Glutamatergic neuron (in vitro differentiated cells): ENCODE measurements around the gene HLA-DQB1. TPM values are rescaled to one million over a fixed set of nuclear protein-coding genes. Genes with fewer than 3 reads are reported as not detected.

ENCODE experiments used
- DNase-seq: peaks from one replicate; pipeline ENCODE4 v3.0.0; 2022
- H3K27ac Mint-ChIP-seq: one replicate; pipeline ENCODE4 v1.8.0; 2020; ENCODE audit warnings: mild to moderate bottlenecking, mixed read lengths, inconsistent platforms; ENCODE audit not compliant: unreplicated experiment
- H3K27me3 Mint-ChIP-seq: one replicate; pipeline ENCODE4 v1.8.0; 2020; ENCODE audit warnings: mild to moderate bottlenecking, moderate library complexity, mixed read lengths, inconsistent platforms; ENCODE audit not compliant: unreplicated experiment
- H3K36me3 Mint-ChIP-seq: one replicate; pipeline ENCODE4 v1.8.0; 2020; ENCODE audit warnings: mild to moderate bottlenecking, mixed read lengths, inconsistent platforms; ENCODE audit not compliant: unreplicated experiment
- H3K4me1 Mint-ChIP-seq: one replicate; pipeline ENCODE4 v1.8.0; 2020; ENCODE audit warnings: mild to moderate bottlenecking, low read depth, mixed read lengths, inconsistent platforms; ENCODE audit not compliant: unreplicated experiment
- H3K4me3 Mint-ChIP-seq: one replicate; pipeline ENCODE4 v1.8.0; 2020; ENCODE audit warnings: mild to moderate bottlenecking, mixed read lengths, inconsistent platforms; ENCODE audit not compliant: unreplicated experiment
- H3K9me3 Mint-ChIP-seq: one replicate; pipeline ENCODE4 v1.8.0; 2020; ENCODE audit warnings: mild to moderate bottlenecking, moderate library complexity, mixed read lengths, inconsistent platforms; ENCODE audit not compliant: unreplicated experiment
- total RNA-seq: library from RNA; stranded (reverse); fragmentation: NEBNext Ultra II Directional; extraction: Animal tissue kit (Norgen Biotek cat#: 25700); gene quantifications from one replicate; pipeline ENCODE4 v1.2.1, GENCODE V29; 2021; ENCODE audit not compliant: unreplicated experiment
- TF ChIP-seq, protein P1 (sequence below): fragments of 200-600 bp; sonication (generic); IDR thresholded peaks from one replicate; pipeline ENCODE4 v1.5.0; 2021; ENCODE audit not compliant: partially characterized antibody, unreplicated experiment

The HLA-DQB1 gene
- total RNA-seq, 1 donor from 2014 or later: not detected

DNA sequence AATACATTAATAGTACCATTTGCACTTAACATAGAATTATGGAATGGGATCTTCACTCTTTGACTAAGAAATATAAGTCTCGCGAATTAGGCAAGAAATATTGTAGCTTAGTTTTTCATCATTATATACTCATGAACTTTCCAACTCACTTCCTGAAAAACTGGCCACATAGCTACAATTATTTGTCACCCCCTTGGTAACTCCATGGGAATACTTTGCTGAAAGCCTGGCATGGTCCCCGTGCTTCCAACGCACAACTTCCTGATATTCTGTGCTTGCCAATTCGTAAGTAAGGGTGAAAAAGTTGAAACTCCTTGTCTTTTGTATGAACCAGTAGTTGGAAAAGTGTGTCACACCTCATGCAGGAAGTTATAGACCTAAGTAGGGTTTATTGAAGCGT is 53.0 kb downstream of the HLA-DQB1 start:
- Mint-ChIP-seq H3K36me3 (peaks cover 5% of the 10 kb centered on the region), H3K27ac (no peak overlapping the region), H3K9me3 (peaks cover 1% of the 10 kb centered on the region)

DNA sequence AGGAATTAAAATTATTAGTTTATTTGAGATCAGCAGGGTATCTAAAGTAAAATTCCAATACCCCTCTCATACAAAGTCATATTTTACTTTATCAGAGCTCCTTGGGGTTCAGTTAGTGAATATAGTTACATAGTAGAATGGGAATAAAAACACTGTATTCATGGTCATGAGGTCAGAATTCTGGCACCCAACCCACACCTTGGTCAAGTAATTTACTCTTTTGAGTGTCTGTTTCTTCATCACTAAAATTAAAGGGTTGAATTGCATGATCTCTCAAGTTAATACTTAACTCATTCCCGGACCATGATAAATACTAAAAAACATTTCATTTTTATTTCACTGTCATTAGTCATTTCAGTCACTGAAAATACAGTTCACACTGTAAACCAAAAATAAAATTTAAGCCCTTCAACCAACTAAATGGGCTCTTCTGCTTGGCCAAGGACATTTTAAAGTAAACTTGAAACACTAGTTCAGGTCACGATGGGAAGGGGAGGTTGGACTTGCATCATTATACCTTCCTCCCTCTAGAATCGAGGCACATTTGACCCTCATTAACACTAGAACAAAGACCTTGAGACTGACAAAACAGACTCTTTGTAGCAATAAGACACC is 55.7 kb downstream of the HLA-DQB1 start:
- Mint-ChIP-seq H3K9me3 (no peaks in the 10 kb centered on the region), H3K36me3 (no peaks in the 10 kb centered on the region), H3K4me1 (no peaks in the 10 kb centered on the region), H3K4me3 (no peak overlapping the region), H3K27ac (no peak overlapping the region), H3K27me3 (no peaks in the 10 kb centered on the region)
- TF ChIP-seq, protein P1, sequence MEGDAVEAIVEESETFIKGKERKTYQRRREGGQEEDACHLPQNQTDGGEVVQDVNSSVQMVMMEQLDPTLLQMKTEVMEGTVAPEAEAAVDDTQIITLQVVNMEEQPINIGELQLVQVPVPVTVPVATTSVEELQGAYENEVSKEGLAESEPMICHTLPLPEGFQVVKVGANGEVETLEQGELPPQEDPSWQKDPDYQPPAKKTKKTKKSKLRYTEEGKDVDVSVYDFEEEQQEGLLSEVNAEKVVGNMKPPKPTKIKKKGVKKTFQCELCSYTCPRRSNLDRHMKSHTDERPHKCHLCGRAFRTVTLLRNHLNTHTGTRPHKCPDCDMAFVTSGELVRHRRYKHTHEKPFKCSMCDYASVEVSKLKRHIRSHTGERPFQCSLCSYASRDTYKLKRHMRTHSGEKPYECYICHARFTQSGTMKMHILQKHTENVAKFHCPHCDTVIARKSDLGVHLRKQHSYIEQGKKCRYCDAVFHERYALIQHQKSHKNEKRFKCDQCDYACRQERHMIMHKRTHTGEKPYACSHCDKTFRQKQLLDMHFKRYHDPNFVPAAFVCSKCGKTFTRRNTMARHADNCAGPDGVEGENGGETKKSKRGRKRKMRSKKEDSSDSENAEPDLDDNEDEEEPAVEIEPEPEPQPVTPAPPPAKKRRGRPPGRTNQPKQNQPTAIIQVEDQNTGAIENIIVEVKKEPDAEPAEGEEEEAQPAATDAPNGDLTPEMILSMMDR: no peak
- no peak for DNase-seq

More for the DNA sequence above, 53.0 kb downstream of the HLA-DQB1 start:
- Mint-ChIP-seq H3K27me3 (no peaks in the 10 kb centered on the region), H3K4me1 (no peaks in the 10 kb centered on the region), H3K4me3 (no peak overlapping the region)
- DNase-seq: no peak
- TF ChIP-seq, protein P1: no peak

DNA sequence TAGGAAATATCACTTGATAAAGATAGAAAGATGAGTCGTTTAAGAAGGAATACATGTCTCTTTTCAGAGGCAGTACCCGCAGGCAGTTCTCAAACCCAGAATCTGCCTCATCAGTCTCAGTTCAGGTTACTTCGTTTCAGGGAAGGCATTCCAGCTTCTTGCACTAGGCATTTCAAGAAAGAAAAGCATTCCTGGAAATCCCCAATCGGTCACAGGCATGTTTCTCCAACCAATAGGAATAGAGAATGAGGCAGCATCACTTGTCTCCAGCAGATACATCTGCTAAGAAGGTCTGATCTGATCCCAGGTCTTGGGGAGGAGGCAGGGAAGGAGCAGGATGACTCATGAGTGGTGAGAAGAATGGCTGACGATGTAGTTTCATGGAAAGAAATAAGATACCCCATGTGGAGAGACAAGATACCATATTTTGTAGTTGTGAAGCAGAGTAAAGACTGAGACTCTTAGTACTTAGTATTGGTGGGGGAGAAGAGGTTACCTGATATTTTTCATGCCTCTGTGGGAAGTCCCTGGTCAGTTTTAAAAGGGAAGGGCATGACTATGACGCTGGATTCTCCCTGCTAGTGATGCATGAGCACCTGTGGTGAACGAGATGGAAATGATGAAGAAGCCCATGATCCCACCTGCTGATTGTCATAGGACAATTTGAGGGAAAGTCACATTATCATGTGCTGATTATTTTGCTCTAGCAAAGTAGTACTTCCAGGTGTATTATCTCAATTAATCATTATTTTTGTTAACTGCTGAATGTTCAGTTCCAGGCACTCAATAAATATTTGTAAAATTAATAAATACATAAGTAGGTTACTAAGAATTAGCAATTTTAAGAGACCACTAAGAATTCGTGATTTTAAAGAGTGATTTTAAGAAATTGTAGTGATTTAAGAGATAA is 56.5 kb downstream of the HLA-DQB1 start:
- TF ChIP-seq, protein P1: no peak
- DNase-seq: no peak
- no peaks in the 10 kb centered on the region for H3K4me1 Mint-ChIP-seq
- H3K4me3 Mint-ChIP-seq: no peak overlapping the region
- no peak overlapping the region for H3K27ac Mint-ChIP-seq
- H3K9me3 Mint-ChIP-seq: no peaks in the 10 kb centered on the region
- no peaks in the 10 kb centered on the region for H3K27me3 Mint-ChIP-seq
- no peaks in the 10 kb centered on the region for H3K36me3 Mint-ChIP-seq

Other genes starting within 250 kb of the HLA-DQB1 start
- not detected for gene HLA-DRA, start 226.8 kb downstream of the HLA-DQB1 start, total RNA-seq
- not detected for gene HLA-DRB5, start 136.4 kb downstream of the HLA-DQB1 start, total RNA-seq
- gene HLA-DRB1, start 76.8 kb downstream of the HLA-DQB1 start, total RNA-seq: 0.34 TPM
- gene HLA-DQA1, start 29.3 kb downstream of the HLA-DQB1 start, total RNA-seq: not detected
- not detected for gene HLA-DQA2, start 74.7 kb upstream of the HLA-DQB1 start, total RNA-seq
- gene HLA-DQB2, start 96.9 kb upstream of the HLA-DQB1 start, total RNA-seq: not detected
- not detected for gene HLA-DOB, start 150.3 kb upstream of the HLA-DQB1 start, total RNA-seq
- gene TAP2, start 172.1 kb upstream of the HLA-DQB1 start, total RNA-seq: 1.9 TPM
- gene PSMB8, start 177.4 kb upstream of the HLA-DQB1 start, total RNA-seq: not detected
- 0.25 TPM for gene TAP1, start 187.0 kb upstream of the HLA-DQB1 start, total RNA-seq
- gene PSMB9, start 187.5 kb upstream of the HLA-DQB1 start, total RNA-seq: not detected